Measurements from ENCODE around the gene SRSF3.
A peak's percentile ranks its signal among the peaks of the same experiment; 100 is the strongest.
"Not testable (repeated sequence)": the region's sequence is repeated elsewhere in the genome, so short reads cannot be mapped to it uniquely, and the experiment has no call there.

Gene SRSF3

GRCh38 chr6:36605560-36606391 is 11.6 kb downstream of the SRSF3 start:
- DNase-seq = no peak

DNA sequence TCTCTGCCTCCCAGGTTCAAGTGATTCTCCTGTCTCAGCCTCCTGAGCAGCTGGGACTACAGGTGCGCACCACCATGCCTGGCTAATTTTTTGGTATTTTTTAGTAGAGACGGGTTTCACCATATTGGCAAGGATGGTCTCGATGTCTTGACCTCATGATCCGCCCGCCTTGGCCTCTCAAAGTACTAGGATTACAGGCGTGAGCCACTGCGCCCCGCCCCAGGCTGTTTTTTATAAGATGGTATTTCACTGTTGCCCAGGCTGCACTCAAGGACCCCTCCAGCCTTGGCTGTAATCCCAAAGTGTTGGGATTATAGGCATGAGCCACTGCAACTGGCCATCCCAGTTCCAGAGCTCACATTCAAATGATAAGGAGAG is 13.1 kb downstream of the SRSF3 start:
- peak; percentile 31 for DNase-seq

GRCh38 chr6:36607683-36608386 is 13.7 kb downstream of the SRSF3 start:
- no peak for DNase-seq

DNA sequence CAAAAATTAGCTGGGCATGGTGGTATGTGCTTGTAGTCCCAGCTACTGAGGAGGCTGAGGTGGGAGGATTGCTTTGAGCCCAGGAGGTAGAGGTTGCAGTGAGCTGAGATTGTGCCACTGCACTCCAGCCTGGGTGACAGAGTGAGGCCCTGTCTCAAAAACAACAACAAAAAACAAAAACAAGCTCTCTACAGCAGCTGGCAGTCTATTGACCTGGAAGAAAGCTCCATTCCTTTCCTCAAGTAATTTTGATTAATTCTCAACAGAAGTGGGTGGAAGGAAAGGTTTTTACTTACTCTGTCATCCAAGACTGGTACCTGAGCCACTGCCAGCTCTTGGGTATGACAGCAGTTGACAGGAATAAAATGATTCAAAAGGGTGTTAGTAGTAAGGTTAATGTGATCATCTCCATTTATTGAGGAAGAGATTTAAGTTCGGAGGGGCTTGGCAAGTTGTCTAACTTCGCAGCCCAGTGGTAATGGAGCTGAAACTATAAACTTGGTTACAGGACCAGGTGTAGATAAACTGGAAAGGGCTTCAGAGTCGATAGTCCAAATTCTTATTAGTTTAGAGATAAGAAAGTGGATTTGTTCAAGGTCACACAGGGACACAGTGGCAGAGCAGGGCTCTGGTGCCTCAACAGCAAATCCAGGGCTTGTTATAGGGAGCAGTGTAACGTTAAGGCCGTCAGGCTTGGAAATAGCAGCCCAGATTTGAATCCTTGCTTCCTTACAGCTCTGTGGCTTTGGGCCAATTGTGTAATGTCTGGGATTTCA is 14.8 kb downstream of the SRSF3 start:
- DNase-seq = peak; percentile 57

GRCh38 chr6:36609582-36609981 is 15.4 kb downstream of the SRSF3 start:
- DNase-seq = no peak

- no peak for DNase-seq
These were observed 16.1 kb downstream of the SRSF3 start for GRCh38 chr6:36610041-36610955.

- DNase-seq = no peak
These were observed 16.8 kb downstream of the SRSF3 start for GRCh38 chr6:36610956-36611336.

DNA sequence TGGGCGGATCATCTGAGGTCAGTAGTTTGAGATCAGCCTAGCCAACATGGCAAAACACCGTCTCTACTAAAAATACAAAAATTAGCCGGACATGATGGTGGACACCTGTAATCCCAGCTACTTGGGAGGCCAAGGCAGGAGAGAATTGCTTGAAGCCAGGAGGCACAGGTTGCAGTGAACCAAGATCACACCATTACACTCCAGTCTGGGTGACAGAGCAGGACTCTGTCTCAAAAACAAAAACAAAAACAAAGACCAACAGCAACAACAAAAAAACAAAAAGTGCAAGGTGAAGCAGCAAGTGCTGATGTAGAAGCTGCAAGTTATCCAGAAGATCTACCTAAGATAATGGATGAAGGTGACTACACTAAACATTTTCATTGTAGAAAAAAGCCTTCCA is 17.5 kb downstream of the SRSF3 start:
- not testable (repeated sequence) for DNase-seq

DNA sequence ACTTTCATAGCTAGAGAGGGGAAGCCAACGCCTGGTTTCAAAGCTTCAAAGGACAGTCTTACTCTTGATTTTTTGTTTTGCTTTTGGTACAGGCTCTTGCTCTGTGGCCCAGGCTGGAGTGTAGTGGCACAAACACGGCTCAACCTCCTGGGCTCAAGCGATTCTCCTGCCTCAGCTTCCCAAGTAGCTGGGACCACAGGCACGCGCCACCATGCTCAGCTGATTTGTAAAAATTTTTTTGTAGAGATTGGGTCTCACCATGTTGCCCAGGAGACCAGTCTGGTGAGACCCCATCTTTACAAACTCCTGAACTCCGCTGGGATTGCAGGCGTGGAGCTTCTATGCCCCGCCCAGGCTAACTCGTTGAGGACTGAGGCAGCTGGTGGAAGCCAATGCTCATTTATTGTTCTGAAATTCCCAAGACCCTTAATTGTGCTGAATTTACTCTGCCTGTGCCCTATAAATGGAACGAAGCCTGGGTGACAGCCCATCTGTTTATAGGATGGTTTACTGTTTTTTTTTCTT is 18.0 kb downstream of the SRSF3 start:
- DNase-seq = no peak

GRCh38 chr6:36613200-36613995 is 19.2 kb downstream of the SRSF3 start:
- no peak for DNase-seq

- peak; percentile 60 for DNase-seq
These were observed 21.0 kb downstream of the SRSF3 start for GRCh38 chr6:36615018-36615761.

GRCh38 chr6:36616893-36617521 is 22.8 kb downstream of the SRSF3 start:
- no peak for DNase-seq

- DNase-seq = no peak
These were observed 24.5 kb downstream of the SRSF3 start for GRCh38 chr6:36618366-36619355.

DNA sequence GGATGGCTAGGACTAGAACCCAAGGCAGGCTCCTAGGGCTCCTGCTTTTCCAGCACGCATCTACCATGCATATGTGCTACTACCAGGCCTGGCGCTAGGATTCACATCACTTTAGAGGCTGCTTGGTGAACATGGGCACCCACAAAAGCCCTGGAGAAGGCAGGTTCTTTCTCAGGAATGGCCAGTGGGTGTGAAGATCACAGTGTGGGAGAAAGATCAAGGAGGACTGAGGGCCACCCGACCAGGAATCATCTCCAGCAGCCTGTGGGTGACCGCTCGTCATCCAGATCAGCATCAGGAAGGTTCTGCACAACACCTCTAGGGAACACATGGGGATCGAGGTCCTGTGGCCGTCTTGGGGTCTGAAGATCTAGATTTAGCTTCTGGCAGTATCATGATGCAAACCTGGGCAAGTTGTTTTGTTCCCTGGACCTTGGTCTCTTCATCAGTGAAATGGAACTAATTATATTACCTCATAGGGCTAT is 27.3 kb downstream of the SRSF3 start:
- no peak for DNase-seq

GRCh38 chr6:36622901-36623546 is 28.9 kb downstream of the SRSF3 start:
- DNase-seq = no peak

- peak; percentile 82 for DNase-seq
These were observed 29.6 kb downstream of the SRSF3 start for GRCh38 chr6:36623547-36624459.

All from NCI-H82 (cell line).